ENCODE results near the gene STX4.

STX4 gene

DNA sequence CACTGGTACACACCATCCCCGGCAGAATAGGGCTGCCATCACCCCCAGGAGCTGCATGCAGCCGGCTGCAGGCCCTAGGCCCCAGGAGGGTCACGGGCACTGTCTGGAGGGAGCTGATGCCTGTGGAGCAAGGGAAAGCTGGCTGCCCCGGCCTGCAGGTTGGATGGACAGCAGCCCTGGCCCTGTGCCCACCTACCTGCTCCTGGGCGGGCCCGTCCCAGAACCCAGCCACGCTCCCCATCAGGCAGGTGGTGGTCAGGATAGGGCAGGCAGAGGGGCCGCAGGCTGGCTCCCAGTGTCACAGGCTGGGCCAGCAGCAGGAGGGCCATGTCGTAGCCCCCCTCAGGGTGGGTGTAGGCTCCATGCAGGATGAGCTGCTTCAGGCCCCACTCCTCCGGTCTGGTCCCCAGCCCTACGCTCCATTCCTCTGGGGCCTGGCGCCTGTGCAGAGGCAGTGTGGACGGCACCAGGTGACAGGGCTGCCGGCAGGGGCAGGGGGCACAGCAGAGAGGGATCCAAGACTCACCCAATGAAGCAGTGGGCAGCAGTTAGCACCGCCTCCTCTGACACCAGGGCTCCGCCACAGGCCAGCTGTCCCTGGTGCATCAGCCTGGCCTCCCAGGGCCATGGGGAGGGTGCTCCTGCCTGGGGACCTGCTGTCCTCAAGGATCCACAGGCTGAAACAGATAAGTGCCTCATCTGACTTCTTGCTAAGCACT is 51.4 kb downstream of the STX4 start:
- DNase-seq, result no peak

DNA sequence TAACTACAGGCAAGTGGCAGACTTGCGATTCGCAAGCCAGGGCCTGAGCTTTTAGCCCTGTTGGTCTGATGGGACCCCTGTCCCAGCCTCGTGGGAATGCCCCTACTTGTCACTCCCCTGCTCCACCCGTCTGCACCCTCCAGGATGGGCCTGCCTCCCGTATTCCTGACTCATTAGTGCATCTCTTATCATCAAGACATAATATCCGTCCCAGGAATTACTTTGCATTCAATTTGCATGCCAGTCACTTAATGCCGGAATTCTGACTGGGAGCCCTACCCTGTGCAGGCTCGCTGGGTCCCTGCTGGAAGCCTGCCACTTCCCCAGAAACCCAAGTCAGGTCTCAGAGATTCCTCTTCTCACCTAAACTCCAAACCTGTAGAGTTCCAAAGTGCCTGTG is 52.1 kb downstream of the STX4 start:
- DNase-seq, result no peak

DNA sequence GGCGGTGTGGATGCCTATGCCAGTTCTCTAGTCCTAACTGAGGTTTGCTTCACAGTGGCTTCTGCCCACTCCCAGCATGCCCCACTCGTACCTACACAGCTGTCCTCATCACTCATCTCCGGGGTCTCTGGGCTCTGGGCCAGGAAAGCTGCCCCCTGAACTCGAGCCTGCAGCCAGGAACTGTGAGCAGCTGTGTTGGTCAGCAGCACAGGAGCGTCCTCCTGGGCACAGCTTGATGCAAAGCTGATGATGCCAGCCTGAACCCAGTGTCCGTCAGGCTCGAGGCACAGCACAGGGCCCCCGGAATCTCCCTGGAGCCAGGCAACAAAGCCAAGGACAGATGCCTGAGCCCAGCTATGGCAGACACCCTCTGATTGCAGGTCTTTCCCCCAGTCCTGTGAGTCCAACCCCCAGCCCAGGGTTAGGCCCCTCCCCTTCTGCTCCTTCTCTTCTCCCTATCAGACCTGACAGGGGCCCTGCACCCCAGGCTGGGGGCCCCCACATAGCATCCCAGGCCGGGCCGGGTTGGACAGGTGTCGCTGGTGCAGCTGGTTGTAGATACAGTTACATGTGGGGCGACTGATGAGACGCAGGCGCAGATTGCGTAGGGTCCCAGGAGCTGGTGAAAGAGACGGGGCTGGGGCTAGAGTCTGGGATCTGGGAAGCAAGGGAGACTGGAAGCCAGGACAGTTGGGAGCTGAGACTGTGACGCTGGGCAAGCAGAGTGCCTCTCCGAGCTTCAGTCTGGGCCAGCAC is 52.7 kb downstream of the STX4 start:
- no peak for DNase-seq

DNA sequence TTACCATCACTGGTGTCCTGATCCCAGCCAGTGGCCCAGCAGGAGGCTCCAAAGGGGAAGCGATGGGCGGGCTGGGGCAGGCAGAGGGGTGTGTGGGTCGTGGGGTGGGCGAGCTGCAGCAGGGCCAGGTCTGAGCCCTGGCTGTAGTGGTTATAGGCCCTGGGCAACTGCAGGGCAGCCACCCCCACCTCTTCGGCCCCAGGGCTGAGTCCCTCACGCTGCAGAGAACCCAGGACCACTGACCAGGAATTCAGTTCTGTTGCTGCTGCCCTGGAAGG is 53.2 kb downstream of the STX4 start:
- DNase-seq, result no peak

DNA sequence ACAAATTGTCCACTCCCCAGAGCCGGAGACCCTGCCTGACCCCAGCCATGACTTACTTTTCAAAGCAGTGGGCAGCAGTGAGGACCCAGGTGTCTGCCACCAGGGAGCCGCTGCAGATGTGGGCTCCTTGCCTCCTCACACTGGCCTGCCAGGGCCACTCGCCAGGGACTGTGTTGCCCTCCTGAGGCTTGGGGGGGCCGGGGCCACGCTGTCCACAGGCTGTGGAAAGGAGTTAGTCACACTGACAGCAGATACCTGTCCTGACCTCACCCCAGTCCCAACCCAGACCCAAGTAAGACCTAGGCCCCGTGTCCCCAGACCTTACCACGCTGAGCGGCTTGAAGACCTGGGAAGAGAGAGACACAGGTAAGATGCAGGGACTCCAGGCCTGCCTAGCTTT is 54.1 kb downstream of the STX4 start:
- no peak for DNase-seq

GRCh38 chr16:31087971-31088370 is 54.6 kb downstream of the STX4 start:
- no peak for DNase-seq

DNA sequence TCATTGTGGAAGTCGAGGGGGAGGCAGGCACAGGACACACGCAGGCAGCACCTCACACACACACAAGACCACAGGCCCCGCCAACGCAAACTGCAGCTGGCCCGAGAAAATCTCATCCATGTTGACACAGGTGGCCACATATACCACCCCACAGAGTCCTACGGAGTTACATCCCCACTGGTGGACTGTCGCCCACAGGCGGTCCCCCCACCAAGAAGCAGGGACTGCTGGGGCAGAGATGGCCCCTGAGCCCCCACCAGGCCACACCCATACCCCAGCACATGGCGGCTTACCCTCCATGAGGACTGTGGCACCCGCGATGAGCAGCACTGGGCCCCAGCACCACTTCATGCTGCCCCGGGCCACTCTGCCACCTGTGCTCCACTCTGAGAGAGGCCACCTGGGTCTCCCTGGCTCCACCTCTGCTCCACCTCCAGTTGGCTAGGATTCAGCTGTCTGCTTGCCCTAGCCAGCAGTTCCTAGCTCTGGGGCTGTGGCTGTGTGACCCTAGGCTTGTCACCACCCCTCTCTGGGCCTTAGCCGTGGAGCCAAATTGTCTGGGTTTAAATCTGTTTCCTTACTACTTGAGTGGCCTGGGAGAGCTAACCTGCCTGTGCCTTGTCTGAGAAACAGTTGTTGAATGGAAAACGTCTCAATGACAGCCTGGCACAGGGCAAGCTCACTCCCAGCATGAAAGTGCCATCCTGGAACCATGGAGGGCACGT is 55.3 kb downstream of the STX4 start, which contains the start of gene PRSS53:
Gene PRSS53 (minus strand): TSS at position 485 of the 725 bp plus-strand sequence. CDS start 134 bp downstream, at position 351.
- DNase-seq, result no peak

DNA sequence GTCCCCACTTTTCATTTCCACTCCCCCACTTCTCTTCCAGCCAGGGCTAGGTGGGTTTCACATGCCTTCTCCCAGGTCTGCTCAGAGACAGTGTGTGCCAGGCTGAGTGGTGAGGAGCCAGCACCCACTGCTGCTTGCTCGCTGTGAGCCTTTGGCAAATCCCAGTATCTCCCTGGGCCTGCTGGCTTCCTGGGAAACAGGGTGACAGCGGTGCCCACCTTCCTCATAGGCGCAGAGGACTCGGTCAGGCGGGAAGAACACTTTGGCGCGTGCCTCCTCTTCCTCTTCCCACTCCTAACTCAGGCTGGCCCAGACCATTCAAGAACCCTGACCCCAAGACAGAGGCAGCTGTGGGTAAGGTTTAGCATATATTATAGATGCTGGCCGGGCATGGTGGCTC is 55.8 kb downstream of the STX4 start:
- DNase-seq, result no peak
